Liver (tissue), 9 donors: ENCODE measurements around the gene UBE2Q2. TPM values are rescaled to one million over a fixed set of nuclear protein-coding genes. Genes with fewer than 3 reads are reported as not detected.

ENCODE experiments used
- DNase-seq: peaks from one replicate; pipeline ENCODE4 v3.0.0-alpha.2; 2017; ENCODE audit warnings: low spot score
- H3K27ac ChIP-seq, 2 donors: one replicate each; pipeline ENCODE4 v1.7.0; 2013; ENCODE audit warnings: inconsistent platforms in 2 of 2, low read length in 2 of 2, control low read depth in 1 of 2, low read depth in 1 of 2, mild to moderate bottlenecking in 1 of 2
- H3K27me3 ChIP-seq, 4 donors: one replicate each; pipeline versions ENCODE4 v1.6.1 to v1.7.0; 2013; ENCODE audit warnings: low read length in 3 of 4, inconsistent platforms in 1 of 4, mild to moderate bottlenecking in 1 of 4, moderate library complexity in 1 of 4; ENCODE audit not compliant: control insufficient read depth in 4 of 4, insufficient read depth in 4 of 4
- H3K36me3 ChIP-seq, 4 donors: one replicate each; pipeline versions ENCODE4 v1.6.1 to v1.7.0; 2013; ENCODE audit warnings: low read length in 3 of 4, mild to moderate bottlenecking in 3 of 4, low read depth in 1 of 4, moderate library complexity in 1 of 4; ENCODE audit not compliant: control insufficient read depth in 4 of 4, insufficient read depth in 3 of 4
- H3K4me1 ChIP-seq, 4 donors: one replicate each; pipeline versions ENCODE4 v1.6.1 to v1.7.0; 2013; ENCODE audit warnings: low read length in 3 of 4, mild to moderate bottlenecking in 3 of 4, moderate library complexity in 1 of 4; ENCODE audit not compliant: control insufficient read depth in 4 of 4, insufficient read depth in 4 of 4
- H3K4me3 ChIP-seq, 3 donors: one replicate each; pipeline versions ENCODE4 v1.6.1 to v1.7.0; 2013; ENCODE audit warnings: low read length in 3 of 3, control low read depth in 1 of 3, low read depth in 1 of 3, mild to moderate bottlenecking in 1 of 3
- H3K9ac ChIP-seq, 2 donors: one replicate each; pipeline ENCODE4 v1.7.0; 2013; ENCODE audit warnings: low read length in 2 of 2, mild to moderate bottlenecking in 2 of 2, moderate library complexity in 2 of 2, control low read depth in 1 of 2, low read depth in 1 of 2
- H3K9me3 ChIP-seq, 4 donors: one replicate each; pipeline versions ENCODE4 v1.6.1 to v1.7.0; 2013; ENCODE audit warnings: low read length in 3 of 4; ENCODE audit not compliant: control insufficient read depth in 4 of 4
- FOXA1 ChIP-seq: IDR thresholded peaks from 2 replicates; pipeline ENCODE4 v1.6.1; 2016; ENCODE audit warnings: antibody characterized with exemption
- FOXA2 ChIP-seq: IDR thresholded peaks from 2 replicates; pipeline ENCODE4 v1.6.1; 2016; ENCODE audit warnings: antibody characterized with exemption
- GABPA ChIP-seq, 2 donors: IDR thresholded peaks in 1 of 2; conservative IDR thresholded peaks in 1 of 2; 2 replicates each; pipeline ENCODE4 v1.6.1; 2016; ENCODE audit warnings: antibody characterized with exemption in 2 of 2, mild to moderate bottlenecking in 1 of 2, moderate library complexity in 1 of 2
- HNF4A ChIP-seq, 2 donors: conservative IDR thresholded peaks; 2 replicates each; pipeline ENCODE4 v1.6.1; 2016; ENCODE audit warnings: antibody characterized with exemption in 2 of 2, mild to moderate bottlenecking in 2 of 2
- HNF4G ChIP-seq: IDR thresholded peaks from 2 replicates; pipeline ENCODE4 v1.6.1; 2016; ENCODE audit warnings: antibody characterized with exemption
- JUND ChIP-seq, 2 donors: IDR thresholded peaks; 2 replicates each; pipeline ENCODE4 v1.6.1; 2016; ENCODE audit warnings: antibody characterized with exemption in 2 of 2
- RAD21 ChIP-seq, 2 donors: IDR thresholded peaks; 2 replicates each; pipeline ENCODE4 v1.6.1; 2016; ENCODE audit warnings: antibody characterized with exemption in 2 of 2, mild to moderate bottlenecking in 2 of 2
- RXRA ChIP-seq, 2 donors: IDR thresholded peaks; 2 replicates each; pipeline ENCODE4 v1.6.1; 2017 to 2018; ENCODE audit warnings: antibody characterized with exemption in 2 of 2, mild to moderate bottlenecking in 1 of 2
- SP1 ChIP-seq: IDR thresholded peaks from 2 replicates; pipeline ENCODE4 v1.6.1; 2018; ENCODE audit warnings: antibody characterized with exemption, mild to moderate bottlenecking
- TAF1 ChIP-seq: conservative IDR thresholded peaks from 2 replicates; pipeline ENCODE4 v1.6.1; 2016; ENCODE audit warnings: antibody characterized with exemption, mild to moderate bottlenecking
- YY1 ChIP-seq: IDR thresholded peaks from 2 replicates; pipeline ENCODE4 v1.6.1; 2016; ENCODE audit warnings: antibody characterized with exemption, mild to moderate bottlenecking
- WGBS: extraction: QIAGEN DNeasy Blood & Tissue Kit; methylation state at CpG from one replicate; pipeline ENCODE4 v1.1.7; 2013; 5-methylcytosine and 5-hydroxymethylcytosine counted together
- polyA plus RNA-seq, 2 donors: library from polyadenylated mRNA; stranded (reverse) in 1 of 2; unstranded in 1 of 2; fragments of 200-250 nt in 1 of 2; fragments of >200 nt in 1 of 2; fragmentation: Nextera tagmentation in 1 of 2; extraction: Ambion mirVana in 1 of 2; gene quantifications; one replicate each; pipeline versions ENCODE4 v1.2.1 to v1.2.3, GENCODE V29; 2013 to 2015
- total RNA-seq, 2 donors: library from RNA; depleted of rRNA; stranded (reverse); fragments of >200 nt; gene quantifications; one replicate each; pipeline ENCODE4 v1.2.3, GENCODE V29; 2014
- TF ChIP-seq, protein P1 (sequence below): fragments of 150-350 bp; IDR thresholded peaks from 2 replicates; pipeline ENCODE4 v1.5.1; 2017; ENCODE audit warnings: improper control_type of control experiment, low read depth, low read length; ENCODE audit not compliant: missing input control
- TF ChIP-seq, protein P2 (sequence below): IDR thresholded peaks from 2 replicates; pipeline ENCODE4 v1.6.1; 2016; ENCODE audit warnings: antibody characterized with exemption, mild to moderate bottlenecking
- TF ChIP-seq, protein P3 (sequence below): IDR thresholded peaks from 2 replicates; pipeline ENCODE4 v1.6.1; 2016; ENCODE audit warnings: antibody characterized with exemption
- TF ChIP-seq, protein P4 (sequence below): IDR thresholded peaks from 2 replicates; pipeline ENCODE4 v1.6.1; 2016; ENCODE audit warnings: antibody characterized with exemption
- TF ChIP-seq, protein P5 (sequence below): IDR thresholded peaks from 2 replicates; pipeline ENCODE4 v1.6.1; 2016; ENCODE audit warnings: antibody characterized with exemption
- donor health status: healthy.
- donor health status: healthy.
- donor health status: healthy.
- donor health status: healthy.
- donor health status: healthy.

The UBE2Q2 gene
- total and polyA plus RNA-seq, 4 donors, result 2.4 to 14.4 (median 5.2) TPM

DNA sequence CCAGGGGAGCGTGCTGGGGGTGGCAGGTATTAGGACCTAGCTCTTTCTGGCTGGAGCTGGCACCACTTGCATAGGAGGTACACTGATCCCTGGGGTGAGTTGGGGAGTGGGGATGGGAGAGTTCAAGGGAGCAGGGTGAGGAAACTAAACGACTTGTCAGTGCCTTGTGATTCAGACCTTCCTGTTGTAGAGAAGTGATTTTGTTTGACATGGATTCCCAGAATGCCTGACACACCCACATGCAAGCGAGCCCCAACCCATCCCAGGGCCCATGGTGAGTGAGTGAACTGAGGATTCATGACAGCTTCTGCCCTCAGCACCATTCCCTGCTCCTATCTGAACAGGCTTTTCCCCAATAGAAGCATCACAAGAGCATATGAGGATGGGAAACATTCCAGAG lies 15.6 kb upstream of the UBE2Q2 start:
- TF ChIP-seq TAF1 (no peak), YY1 (no peak), GABPA (IDR thresholded peaks at IDR 0.05 in 1 of 2, conservative IDR thresholded peaks at IDR 0.05 in 1 of 2) (no peak), HNF4G (no peak), RXRA (IDR thresholded peaks at IDR 0.05) (no peak), SP1 (no peak), JUND (IDR thresholded peaks at IDR 0.05) (no peak)
- TF ChIP-seq, protein P1, sequence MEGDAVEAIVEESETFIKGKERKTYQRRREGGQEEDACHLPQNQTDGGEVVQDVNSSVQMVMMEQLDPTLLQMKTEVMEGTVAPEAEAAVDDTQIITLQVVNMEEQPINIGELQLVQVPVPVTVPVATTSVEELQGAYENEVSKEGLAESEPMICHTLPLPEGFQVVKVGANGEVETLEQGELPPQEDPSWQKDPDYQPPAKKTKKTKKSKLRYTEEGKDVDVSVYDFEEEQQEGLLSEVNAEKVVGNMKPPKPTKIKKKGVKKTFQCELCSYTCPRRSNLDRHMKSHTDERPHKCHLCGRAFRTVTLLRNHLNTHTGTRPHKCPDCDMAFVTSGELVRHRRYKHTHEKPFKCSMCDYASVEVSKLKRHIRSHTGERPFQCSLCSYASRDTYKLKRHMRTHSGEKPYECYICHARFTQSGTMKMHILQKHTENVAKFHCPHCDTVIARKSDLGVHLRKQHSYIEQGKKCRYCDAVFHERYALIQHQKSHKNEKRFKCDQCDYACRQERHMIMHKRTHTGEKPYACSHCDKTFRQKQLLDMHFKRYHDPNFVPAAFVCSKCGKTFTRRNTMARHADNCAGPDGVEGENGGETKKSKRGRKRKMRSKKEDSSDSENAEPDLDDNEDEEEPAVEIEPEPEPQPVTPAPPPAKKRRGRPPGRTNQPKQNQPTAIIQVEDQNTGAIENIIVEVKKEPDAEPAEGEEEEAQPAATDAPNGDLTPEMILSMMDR, result no peak
- Histone ChIP-seq H3K9me3 (no peaks in the 10 kb centered on the region), H3K36me3 (no peaks in the 10 kb centered on the region), H3K27me3 (no peaks in the 10 kb centered on the region), H3K9ac (no peak overlapping the region), H3K4me1 (no peaks in the 10 kb centered on the region), H3K4me3 (no peak overlapping the region), H3K27ac (no peak overlapping the region)
- no peak for DNase-seq
- WGBS, result 62% methylated on average over 3 of the region's 3 CpGs

DNA sequence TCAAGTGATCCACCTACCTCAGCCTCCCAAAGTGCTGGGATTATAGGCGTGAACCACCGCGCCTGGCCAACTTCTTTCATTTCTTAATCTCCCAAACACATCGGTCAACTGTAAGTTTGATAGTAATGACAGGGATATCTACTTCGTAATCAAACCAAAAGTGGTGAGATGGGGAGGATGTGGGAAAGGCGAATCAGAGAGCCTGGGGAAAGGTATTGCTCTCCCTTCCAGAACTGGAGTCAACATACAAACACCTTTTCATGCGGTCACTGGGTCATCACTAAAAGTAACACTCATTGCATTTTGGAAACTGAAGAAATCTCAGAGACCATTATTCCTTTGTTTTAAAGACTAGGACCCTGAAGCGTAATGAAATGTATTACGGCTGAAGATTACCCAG lies 14.8 kb upstream of the UBE2Q2 start:
- Histone ChIP-seq H3K4me1 (no peaks in the 10 kb centered on the region), H3K27me3 (no peaks in the 10 kb centered on the region), H3K27ac (no peak overlapping the region), H3K9ac (no peak overlapping the region), H3K36me3 (no peaks in the 10 kb centered on the region), H3K4me3 (no peak overlapping the region), H3K9me3 (no peaks in the 10 kb centered on the region)
- TF ChIP-seq, protein P2, sequence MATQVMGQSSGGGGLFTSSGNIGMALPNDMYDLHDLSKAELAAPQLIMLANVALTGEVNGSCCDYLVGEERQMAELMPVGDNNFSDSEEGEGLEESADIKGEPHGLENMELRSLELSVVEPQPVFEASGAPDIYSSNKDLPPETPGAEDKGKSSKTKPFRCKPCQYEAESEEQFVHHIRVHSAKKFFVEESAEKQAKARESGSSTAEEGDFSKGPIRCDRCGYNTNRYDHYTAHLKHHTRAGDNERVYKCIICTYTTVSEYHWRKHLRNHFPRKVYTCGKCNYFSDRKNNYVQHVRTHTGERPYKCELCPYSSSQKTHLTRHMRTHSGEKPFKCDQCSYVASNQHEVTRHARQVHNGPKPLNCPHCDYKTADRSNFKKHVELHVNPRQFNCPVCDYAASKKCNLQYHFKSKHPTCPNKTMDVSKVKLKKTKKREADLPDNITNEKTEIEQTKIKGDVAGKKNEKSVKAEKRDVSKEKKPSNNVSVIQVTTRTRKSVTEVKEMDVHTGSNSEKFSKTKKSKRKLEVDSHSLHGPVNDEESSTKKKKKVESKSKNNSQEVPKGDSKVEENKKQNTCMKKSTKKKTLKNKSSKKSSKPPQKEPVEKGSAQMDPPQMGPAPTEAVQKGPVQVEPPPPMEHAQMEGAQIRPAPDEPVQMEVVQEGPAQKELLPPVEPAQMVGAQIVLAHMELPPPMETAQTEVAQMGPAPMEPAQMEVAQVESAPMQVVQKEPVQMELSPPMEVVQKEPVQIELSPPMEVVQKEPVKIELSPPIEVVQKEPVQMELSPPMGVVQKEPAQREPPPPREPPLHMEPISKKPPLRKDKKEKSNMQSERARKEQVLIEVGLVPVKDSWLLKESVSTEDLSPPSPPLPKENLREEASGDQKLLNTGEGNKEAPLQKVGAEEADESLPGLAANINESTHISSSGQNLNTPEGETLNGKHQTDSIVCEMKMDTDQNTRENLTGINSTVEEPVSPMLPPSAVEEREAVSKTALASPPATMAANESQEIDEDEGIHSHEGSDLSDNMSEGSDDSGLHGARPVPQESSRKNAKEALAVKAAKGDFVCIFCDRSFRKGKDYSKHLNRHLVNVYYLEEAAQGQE, result no peak
- DNase-seq, result no peak
- WGBS, result 94% methylated on average over 9 of the region's 9 CpGs

DNA sequence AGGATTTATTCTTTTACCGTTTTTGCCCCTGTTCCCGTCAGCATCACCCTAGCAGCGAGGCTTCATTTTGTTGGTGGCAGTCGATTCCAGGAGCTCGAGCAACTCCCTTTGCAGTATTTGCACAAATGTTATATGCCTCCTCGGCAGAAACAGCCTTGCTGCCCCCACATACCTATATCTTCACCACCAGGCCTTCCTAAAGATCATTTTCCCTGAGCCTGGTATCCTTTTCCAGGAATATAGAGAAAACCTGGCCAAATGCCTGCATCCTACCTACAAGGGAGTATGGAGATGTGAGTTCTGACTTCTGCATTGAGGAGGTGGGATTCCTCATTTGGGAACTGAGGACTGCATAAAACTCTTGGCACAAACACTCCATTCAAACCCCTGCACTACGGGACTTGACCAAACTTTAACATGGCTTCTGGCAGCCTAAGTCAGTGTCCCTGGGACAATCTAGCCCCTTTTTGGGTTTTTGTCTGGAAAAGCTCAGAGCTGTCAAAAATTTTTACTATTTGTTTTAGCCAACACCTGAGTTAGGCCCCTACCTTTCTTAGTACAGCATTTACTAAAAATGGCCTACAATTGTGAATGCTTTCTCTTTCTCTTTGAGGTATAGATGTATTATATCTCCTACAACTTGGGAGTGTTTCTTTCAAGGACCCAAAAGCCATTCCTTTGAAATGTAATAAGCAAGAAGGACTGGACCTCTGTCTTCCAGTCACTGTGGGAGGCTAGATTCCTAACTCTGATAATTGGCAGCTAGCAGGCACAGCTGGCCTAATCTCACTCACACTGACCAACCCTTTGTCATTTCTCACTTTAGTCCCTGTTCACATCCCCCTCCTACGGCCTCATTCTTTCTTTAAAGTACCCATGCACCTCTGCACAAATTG lies 12.1 kb upstream of the UBE2Q2 start:
- H3K4me3 ChIP-seq, result no peak overlapping the region
- no peak overlapping the region for H3K27ac ChIP-seq
- DNase-seq, result no peak
- H3K4me1 ChIP-seq, result no peaks in the 10 kb centered on the region
- 92% methylated on average over 8 of the region's 8 CpGs for WGBS
- no peaks in the 10 kb centered on the region for H3K9me3 ChIP-seq
- H3K36me3 ChIP-seq, result no peaks in the 10 kb centered on the region
- no peaks in the 10 kb centered on the region for H3K27me3 ChIP-seq
- H3K9ac ChIP-seq, result no peak overlapping the region
- no peak for TF ChIP-seq SP1
- TF ChIP-seq, protein P3, sequence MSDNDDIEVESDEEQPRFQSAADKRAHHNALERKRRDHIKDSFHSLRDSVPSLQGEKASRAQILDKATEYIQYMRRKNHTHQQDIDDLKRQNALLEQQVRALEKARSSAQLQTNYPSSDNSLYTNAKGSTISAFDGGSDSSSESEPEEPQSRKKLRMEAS, result no peak
- TF ChIP-seq, protein P4, sequence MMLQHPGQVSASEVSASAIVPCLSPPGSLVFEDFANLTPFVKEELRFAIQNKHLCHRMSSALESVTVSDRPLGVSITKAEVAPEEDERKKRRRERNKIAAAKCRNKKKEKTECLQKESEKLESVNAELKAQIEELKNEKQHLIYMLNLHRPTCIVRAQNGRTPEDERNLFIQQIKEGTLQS, result no peak
- TF ChIP-seq, protein P5, sequence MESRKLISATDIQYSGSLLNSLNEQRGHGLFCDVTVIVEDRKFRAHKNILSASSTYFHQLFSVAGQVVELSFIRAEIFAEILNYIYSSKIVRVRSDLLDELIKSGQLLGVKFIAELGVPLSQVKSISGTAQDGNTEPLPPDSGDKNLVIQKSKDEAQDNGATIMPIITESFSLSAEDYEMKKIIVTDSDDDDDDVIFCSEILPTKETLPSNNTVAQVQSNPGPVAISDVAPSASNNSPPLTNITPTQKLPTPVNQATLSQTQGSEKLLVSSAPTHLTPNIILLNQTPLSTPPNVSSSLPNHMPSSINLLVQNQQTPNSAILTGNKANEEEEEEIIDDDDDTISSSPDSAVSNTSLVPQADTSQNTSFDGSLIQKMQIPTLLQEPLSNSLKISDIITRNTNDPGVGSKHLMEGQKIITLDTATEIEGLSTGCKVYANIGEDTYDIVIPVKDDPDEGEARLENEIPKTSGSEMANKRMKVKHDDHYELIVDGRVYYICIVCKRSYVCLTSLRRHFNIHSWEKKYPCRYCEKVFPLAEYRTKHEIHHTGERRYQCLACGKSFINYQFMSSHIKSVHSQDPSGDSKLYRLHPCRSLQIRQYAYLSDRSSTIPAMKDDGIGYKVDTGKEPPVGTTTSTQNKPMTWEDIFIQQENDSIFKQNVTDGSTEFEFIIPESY, result no peak
- TF ChIP-seq JUND (IDR thresholded peaks at IDR 0.05), result no peak
- TF ChIP-seq TAF1, result no peak
- no peak for TF ChIP-seq YY1
- TF ChIP-seq GABPA (IDR thresholded peaks at IDR 0.05 in 1 of 2, conservative IDR thresholded peaks at IDR 0.05 in 1 of 2), result no peak
- TF ChIP-seq FOXA1, result no peak
- TF ChIP-seq RXRA (IDR thresholded peaks at IDR 0.05), result no peak
- no peak for TF ChIP-seq HNF4A (conservative IDR thresholded peaks at IDR 0.05)
- TF ChIP-seq, protein P1, result no peak
- TF ChIP-seq FOXA2, result no peak
- TF ChIP-seq RAD21 (IDR thresholded peaks at IDR 0.05), result no peak
